HG03066 (cell line): ENCODE data around the gene VAV3.
"Not testable (repeated sequence)": the region's sequence is repeated elsewhere in the genome, so short reads cannot be mapped to it uniquely, and the experiment has no call there.

Experiments
- ATAC-seq: cut with Tn5 transposase; IDR thresholded peaks from one replicate; pipeline ENCODE4 v1.9.1; 2021; ENCODE audit warnings: low read depth; ENCODE audit not compliant: unreplicated experiment

VAV3 gene

DNA sequence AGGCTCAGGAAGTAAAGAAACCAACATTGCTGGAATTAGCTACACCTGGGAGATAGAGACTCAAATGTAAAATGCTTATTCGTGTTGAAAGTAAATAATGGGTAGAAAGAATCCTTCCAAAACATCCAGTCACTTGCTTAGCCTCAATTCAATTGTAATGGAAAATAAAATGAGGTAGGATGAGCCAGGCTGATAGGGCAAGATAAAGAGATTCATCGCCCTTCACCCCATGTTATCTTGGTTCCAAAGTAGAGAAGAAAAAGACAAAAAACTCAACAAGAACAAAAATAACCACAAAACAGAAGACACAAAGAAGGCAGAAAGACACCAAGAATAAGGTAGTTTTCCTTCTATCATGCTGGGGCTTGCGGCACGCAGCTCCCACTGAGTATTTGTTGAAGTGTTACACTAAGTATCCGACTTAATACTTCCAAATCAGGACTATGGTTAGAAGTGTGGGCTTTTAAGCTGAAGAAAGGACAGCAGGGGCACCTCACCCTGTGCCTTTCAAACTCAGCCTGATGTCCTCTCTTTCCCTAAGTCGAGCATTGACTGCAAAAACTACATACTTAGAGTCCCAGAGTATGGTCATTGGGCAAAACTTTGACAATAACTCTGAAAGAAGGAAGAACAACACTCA lies 202.1 kb downstream of the VAV3 start:
- ATAC-seq = no peak

DNA sequence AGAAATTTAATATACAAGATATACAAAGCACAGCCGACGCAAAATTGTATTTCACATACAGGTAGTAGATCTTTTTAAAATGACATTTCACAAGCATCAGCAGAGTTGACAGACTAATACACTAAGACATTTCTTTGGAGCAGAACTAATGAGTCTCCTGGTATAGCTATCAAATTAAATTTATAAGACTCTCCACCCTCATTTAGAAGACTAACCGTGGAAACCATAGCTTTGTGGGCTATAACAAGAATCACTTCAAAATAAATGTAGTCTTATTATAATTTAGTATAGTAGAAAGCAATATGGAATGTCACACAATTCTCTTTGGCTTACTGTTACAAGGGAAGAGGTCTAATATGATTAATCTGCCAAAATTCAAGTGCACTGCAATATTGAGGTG lies 204.9 kb downstream of the VAV3 start:
- no peak for ATAC-seq

DNA sequence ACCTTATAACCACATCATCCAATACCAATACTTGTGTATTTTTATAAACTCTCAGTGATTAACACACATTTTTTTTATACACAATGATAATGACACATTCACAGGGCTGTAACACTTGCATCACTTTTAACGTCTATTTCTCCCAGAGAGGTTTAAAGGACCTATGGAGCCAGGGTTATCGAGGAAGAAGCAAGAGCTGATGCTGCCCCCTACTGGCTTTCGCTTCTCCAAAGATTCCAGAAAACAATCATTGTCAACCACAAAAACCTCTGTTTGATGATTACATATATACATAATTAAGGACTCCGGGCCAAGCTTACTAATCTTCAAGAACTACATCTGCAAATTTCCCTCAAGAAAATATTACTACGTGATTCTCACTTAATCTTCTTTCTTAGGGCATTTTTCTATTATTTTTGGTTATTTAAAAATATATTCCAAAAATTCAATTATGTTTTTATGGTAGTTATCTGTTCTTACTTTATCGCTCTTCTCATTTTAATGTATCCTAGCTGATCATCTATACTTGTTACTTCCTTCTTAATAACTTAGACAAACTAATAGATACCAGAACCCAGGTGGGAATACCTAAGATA lies 214.5 kb downstream of the VAV3 start:
- no peak for ATAC-seq

DNA sequence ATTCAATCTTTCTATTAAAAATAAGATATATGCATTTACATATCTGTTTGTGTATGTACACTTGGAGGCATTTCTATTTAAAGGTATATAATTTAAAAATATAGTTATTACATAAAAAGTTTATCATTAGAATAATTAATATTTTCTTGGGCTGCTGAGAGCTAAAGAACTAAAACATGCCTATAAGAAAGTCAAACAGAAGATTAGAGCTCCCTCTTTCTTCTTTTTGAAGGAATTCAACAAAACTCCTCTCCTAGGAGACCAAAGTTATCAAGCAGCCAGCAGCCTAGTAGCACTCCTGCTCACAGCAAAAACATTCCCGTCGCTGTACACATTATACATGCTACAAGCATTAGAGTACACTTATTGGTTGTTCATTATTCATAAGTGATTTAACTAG lies 216.4 kb downstream of the VAV3 start:
- no peak for ATAC-seq

DNA sequence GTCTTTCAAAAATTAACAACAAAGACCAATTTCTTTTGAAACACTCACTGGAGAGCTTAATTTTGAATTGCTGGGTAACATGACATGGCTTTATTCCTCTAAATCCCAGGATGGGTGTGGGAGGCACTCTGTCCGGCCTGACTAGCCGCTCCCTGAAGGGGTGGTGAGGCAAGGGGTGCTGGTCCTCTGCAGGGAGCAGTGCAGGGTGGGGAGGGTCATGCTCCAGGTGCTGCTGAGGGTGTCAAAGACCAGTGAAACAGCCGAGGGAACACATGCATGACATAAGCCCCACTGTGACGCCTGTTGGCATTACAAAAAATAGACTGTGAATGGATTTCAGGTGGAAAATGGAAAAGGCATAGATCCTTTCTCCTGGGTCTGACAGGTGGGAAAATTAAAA lies 223.7 kb downstream of the VAV3 start:
- no peak for ATAC-seq

DNA sequence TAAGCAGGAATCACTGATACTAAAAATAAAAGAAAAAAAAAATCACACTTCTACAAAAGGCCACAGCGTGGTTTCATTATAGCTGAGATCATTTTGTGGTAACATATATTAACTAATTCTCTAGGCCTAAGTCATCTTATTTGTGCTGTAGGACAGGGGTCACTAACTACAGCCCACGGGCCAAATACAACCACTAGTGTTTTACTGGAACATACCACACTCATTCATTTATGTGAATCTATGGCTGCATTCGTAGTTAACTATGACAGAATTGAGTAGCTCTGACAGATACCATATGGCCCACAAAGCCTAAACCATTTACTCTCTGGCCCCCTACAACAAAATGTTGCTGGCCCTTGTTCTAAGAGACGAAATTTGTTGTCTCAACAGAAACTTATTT lies 224.4 kb downstream of the VAV3 start:
- ATAC-seq = no peak

DNA sequence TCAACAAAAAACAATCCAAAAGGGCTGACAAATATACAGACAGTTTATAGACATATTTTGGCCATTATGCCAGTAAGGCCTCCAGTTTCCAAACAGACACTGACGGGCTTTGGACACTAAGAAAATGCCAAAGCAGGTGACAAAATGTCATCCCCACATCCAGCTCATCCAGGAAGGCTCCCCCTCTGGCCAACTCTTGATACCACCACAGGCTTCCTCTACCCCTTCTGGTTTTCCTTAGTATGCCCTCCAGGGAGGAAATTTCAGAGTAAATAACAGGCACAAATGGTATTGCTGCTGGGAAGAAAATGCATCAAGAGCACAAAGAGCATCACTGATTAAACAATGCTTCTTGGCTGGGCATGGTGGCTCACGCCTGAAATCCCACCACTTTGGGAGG lies 225.3 kb downstream of the VAV3 start:
- no peak for ATAC-seq

DNA sequence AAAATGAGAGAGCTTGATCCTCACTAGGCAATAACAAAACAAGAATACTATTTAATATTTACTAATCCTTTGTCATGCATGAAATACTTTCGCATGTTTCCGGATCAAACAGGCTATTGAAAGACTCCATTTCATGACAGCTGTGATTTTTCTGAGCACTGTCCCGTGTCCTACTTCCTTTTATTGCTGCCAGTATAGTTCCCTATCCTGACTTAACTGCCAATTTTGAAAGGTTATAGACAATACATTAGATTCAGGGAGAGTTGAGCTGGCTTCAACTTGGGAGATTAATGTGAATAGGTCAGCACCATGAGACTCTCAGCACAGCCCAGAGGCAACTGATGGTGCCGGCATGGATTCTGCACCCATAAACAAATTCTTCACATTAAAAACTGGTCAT lies 225.8 kb downstream of the VAV3 start:
- no peak for ATAC-seq

DNA sequence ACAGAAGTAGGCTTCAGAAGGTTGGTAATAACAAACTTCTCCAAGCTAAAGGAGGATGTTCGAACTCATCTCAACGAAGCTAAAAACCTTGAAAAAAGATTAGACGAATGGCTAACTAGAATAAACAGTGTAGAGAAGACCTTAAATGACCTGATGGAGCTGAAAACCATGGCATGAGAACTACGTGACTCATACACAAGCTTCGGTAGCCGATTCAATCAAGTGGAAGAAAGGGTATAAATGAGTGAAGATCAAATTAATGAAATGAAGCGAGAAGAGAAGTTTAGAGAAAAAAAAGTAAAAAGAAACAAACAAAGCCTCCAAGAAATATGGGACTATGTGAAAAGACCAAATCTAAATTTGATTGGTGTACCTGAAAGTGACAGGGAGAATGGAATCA lies 231.6 kb downstream of the VAV3 start:
- not testable (repeated sequence) for ATAC-seq

DNA sequence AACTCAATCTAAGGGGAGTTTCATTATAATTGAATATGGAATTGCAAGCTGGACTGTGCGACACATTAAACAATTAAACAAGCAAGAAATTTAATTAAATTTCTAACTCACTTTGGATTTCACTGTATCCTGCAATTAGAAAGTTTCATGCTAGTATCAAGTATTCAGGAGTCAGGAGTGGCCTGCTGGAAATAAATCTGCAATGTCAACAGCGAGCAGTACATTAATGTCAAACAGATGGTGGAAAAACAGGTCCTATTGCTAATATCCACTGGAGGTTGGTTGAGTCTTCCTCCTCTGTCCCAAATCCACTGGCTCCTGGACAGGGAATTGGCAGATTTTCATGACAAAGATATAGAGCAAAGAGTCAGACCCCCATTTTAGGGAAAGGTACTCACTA lies 237.1 kb downstream of the VAV3 start:
- ATAC-seq = no peak

DNA sequence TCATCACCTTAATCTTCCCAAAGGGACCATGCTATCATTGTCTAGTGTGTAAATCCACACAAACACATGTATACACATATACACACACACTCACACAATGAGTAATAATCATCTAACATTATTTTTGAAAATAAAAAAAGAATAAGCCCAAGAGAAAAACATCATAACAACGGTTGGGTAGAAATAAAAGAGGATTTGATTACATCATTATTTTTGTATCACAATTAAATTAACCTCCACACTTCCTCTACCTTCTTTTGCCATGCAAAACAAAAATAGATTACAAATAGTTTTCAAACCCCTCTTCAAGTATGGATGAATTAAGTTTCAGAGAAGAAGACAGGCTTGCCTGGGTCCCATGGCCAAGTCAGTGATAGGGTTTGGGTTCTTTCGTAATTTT lies 238.1 kb downstream of the VAV3 start:
- no peak for ATAC-seq

DNA sequence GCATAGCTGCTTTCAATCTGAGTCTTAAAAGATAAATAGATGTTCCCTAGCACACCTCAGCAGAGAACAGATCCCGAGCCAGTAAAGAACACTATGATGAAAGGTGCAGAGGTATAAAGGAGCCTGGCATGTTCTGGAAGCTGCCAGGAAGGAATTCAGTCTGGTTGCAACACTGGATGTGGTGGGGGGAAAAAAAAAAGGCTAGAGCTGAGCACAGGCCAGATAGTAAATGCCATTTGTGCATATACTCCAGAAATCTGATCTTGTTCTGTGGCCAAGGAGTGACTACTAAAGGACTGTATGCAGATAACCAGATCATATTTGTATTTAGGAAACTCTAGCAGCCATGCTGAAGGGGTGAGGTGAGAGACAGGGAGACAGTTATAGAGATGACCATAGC lies 240.3 kb downstream of the VAV3 start:
- ATAC-seq = no peak

DNA sequence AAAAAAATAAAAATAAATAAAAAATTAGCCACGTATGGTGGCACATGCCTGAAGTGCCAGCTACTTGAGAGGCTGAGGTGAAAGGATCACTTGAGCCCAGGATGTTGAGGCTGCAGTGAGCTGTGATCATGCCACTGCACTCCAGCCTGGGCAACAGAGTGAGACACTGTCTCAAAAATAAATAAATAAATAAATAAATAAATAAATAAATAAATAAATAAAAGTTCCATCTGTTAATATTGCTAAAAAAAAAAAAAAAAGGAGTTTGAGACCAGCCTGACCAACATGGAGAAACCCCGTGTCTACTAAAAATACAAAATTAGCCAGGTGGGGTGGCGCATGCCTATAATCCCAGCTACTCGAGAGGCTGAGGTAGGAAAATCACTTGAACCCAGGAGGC lies 244.8 kb downstream of the VAV3 start:
- ATAC-seq = not testable (repeated sequence)

DNA sequence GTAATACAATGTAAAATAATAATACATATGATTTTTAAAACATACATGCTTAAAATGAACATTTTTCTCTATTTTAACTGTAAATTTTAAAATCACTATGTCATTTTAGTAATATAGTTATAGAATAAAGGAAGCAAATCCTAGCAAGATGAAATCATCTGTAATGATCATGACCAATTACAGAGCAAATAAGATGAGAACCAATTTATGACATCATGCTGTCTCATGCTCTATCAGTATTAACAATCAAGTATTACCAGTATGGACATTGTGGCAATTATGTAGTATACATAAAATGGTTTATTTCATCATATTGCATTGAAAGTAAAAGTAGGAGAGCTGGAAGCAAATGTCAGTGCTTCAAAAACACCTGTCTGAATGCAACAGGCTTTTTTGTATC lies 255.0 kb downstream of the VAV3 start:
- ATAC-seq = no peak

DNA sequence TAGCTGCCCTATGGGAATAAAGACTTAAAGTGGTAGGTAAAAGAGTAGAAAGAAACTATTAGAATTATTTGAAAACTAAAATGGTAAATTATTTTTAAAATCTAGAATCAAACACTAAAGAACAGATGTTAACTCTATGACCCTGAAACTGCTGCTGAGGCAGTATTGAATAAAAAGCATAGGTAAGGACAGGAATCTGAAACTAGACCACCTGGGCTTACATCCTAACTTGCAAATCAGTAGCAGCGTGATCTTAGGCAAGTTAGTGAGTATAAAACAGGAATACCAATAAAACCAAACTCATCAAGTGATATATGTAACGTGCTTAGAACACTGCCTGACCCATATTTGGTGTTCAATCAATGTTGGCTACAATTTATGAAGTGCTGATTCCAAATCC lies 257.9 kb downstream of the VAV3 start:
- ATAC-seq = no peak

DNA sequence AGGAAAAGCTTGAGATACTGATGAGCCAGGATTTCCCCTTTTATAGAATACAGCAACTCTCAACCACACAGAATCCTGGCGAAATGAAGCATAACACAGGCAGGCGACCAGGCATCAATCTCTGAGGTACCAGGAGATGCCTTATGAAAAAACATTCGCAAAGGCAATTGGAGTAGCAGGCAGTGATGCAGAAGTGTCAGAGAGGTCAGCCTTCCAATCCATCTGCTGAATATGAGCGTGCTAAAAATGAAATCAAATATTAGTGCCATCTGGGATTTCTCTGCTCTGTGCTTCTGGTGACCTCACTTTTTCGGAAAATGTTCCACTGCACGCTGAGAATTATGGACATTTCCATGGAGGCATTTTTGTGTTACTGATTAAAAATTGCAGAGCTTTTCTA lies 258.8 kb downstream of the VAV3 start:
- no peak for ATAC-seq

DNA sequence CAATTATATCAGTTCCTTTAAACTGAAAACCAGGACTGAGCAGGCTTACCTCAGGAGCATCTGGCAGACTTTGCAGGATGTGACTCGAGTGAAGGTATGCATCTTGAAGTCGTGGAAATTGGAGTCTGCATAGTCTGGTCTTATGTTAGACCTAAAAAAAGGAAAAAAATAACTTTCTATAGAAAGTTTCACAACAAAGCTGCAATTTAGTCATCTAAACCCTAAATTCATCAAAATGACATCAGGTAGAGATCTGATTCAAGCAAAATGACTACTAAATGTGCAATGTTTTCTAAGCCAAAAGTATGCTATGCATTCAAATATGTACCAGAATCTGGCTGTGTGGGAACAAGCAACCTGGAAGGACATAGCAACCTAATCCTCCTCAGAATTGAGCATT lies 260.1 kb downstream of the VAV3 start:
- no peak for ATAC-seq

DNA sequence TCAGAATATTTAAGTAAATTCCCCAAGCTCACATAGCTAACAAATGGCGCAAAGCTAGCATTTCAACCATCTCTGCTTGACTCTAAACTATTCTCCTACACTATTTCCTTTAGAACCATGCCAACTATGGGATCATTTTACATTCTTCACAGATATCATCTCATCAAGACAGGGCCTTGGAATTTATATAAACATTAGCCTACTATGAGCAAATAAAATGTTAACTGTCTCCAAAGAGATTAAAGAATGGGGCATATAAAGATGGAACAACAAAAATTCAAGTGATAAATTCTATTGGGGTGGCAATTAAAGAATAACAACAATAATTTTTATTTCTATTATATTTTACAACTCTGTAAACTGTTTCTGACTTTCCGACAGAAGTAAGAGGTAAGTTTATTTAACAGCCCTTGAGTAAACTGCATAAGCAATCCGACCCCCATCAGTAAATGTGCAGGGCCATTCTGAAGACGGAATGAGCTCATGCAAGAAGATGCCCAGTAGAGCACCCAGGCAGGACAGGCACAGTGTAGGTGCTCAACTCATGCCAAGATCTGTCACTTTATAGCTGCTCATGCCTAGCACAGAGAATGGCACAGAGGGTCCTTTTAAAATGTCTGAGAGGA lies 261.9 kb downstream of the VAV3 start:
- no peak for ATAC-seq

DNA sequence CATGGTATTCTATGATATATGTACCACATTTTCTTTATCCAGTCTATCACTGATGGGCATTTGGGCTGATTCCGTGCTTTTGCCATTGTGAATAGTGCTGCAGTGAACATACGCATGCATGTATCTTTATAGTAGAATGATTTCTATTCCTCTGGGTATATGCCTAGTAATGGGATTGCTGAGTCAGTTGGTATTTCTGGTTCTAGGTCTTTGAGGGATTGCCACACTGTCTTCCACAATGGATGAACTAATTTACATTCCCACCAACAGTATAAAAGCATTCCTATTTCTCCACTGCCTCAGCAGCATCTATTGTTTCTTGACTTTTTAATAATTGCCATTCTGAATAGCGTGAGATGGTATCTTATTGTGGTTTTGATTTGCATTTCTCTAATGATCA lies 264.3 kb downstream of the VAV3 start:
- ATAC-seq = not testable (repeated sequence)

DNA sequence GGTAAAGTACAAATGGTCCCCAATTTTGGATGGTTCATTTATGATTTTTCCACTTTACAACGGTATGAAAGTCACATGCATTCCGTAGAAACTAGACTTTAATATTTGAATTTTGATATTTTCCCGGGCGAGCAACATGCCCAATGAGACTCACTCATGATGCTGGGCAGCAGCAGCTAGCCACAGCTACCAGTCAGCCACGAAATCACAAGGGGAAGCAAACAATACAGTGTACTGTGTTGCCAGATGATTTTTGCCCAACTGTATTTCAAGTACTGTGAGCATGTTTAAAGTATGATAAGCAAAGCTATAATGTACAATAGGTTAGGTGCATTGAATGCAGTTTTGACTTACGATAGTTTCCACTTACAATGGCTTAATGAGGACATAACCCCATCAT lies 266.8 kb downstream of the VAV3 start:
- no peak for ATAC-seq

DNA sequence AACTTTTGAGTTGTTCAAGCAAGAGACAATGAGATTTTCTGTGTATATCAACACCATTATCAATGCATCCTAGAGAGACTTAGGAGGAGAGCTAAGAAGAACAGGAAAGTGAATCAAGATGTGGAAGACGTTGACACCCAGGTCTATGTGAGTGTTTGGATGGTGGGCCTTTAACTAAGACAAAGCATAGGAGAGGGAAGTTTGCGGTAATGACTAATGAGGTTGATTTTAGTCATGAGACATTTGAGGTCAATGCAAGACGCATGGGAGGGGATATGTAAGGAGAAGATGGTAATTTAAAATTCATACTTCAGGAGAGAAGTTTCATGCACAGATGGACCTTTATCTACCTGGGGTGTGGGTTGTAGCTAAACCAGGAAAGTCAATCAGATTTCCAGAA lies 269.6 kb downstream of the VAV3 start:
- ATAC-seq = no peak

DNA sequence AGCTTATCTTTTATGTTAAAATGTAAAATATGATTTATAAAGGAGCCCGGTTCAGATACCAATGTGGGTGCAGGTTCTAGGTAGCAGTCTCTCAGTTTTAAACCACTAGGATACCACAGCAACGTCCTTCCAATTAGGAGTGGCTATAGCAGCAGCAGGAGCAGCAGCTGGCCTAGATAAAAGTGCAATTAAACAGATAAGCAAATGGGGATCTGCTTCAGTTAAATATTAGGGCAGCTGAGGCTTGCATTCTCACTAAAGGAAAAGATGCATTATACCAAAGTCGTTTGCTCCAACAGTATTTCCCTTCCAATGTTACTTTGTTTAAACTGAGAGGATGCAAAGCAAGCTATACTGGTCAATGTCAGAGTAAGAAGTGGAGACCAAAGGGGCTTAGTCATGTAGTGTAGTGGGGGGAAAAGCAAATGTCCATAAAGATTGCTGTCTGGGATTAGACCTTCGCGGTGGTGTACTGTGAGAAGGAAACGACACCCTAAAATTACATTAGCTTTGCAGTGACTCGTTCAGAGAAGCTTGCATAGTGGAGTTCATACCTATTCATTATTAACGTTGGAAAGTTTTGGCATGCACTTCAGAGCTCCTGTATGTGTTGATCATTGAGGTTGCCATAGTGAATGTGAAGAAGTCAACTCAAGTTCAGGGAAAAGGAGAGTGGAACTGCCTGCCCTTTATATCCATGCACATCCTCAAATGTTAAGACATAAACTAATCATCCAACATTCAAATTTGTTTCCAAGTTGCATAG lies 272.2 kb downstream of the VAV3 start:
- no peak for ATAC-seq
